ENCODE data around the gene ARFIP2. TPM values are rescaled to one million over a fixed set of nuclear protein-coding genes. Genes with fewer than 3 reads are reported as not detected.

ARFIP2 gene
- total RNA-seq, 3 donors from 2014 or later (not counting 1 experiment from before 2014, with no cell fraction given) = 44.7 to 62.3 (median 51.4) TPM

GRCh38 chr11:6437423-6437822, 43.7 kb downstream of the ARFIP2 start:
- intact Hi-C loops (cut with micrococcal nuclease) = no loop called here
- Mint-ChIP-seq H3K27me3 (ENCODE audit: low read depth in 2 of 2) (no peaks in the 10 kb centered on the region), H3K4me1 (no peaks in the 10 kb centered on the region), H3K27ac (no peak overlapping the region), H3K36me3 (no peaks in the 10 kb centered on the region), H3K9me3 (no peaks in the 10 kb centered on the region), H3K4me3 (no peak overlapping the region)
- no peaks in the 10 kb centered on the region for H3K36me3 ChIP-seq (ENCODE audit: control insufficient read depth, insufficient read depth, low read length)
- H3K4me3 ChIP-seq (ENCODE audit: low read length) = no peak overlapping the region
- no peak for ATAC-seq
- no peak overlapping the region for H3K27ac ChIP-seq (ENCODE audit: low read length)
- 93% methylated on average over 12 of the region's 12 CpGs for WGBS (ENCODE audit: insufficient coverage)
- peaks cover 17% of the 10 kb centered on the region for H3K4me1 ChIP-seq (ENCODE audit: control insufficient read depth, insufficient read depth, low read length)
- no peaks in the 10 kb centered on the region for H3K9me3 ChIP-seq (ENCODE audit: control insufficient read depth, insufficient read depth, low read length)
- no peak for DNase-seq
- no peaks in the 10 kb centered on the region for H3K27me3 ChIP-seq (ENCODE audit: control insufficient read depth, insufficient read depth, low read length)
- TF ChIP-seq CTCF (IDR thresholded peaks at IDR 0.05) = no peak

GRCh38 chr11:6433998-6434660, 47.0 kb downstream of the ARFIP2 start:
- Histone ChIP-seq H3K36me3 (ENCODE audit: control insufficient read depth, insufficient read depth, low read length) (no peaks in the 10 kb centered on the region), H3K9me3 (ENCODE audit: control insufficient read depth, insufficient read depth, low read length) (no peaks in the 10 kb centered on the region), H3K4me3 (ENCODE audit: low read length) (no peak overlapping the region), H3K4me1 (ENCODE audit: control insufficient read depth, insufficient read depth, low read length) (peaks cover 17% of the 10 kb centered on the region), H3K27ac (ENCODE audit: low read length) (no peak overlapping the region), H3K27me3 (ENCODE audit: control insufficient read depth, insufficient read depth, low read length) (no peaks in the 10 kb centered on the region)
- no peak overlapping the region for H3K27ac Mint-ChIP-seq
- intact Hi-C loops (cut with micrococcal nuclease) = no loop called here
- no peaks in the 10 kb centered on the region for H3K27me3 Mint-ChIP-seq (ENCODE audit: low read depth in 2 of 2)
- no peak overlapping the region for H3K4me3 Mint-ChIP-seq
- TF ChIP-seq CTCF (IDR thresholded peaks at IDR 0.05) = no peak
- no peaks in the 10 kb centered on the region for H3K36me3 Mint-ChIP-seq
- H3K9me3 Mint-ChIP-seq = no peaks in the 10 kb centered on the region
- ATAC-seq = no peak
- H3K4me1 Mint-ChIP-seq = no peaks in the 10 kb centered on the region
- 52% methylated on average over 5 of the region's 5 CpGs for WGBS (ENCODE audit: insufficient coverage)
- DNase-seq = no peak

- no peaks in the 10 kb centered on the region for H3K9me3 Mint-ChIP-seq
- Histone ChIP-seq H3K9me3 (ENCODE audit: control insufficient read depth, insufficient read depth, low read length) (no peaks in the 10 kb centered on the region), H3K4me3 (ENCODE audit: low read length) (no peak overlapping the region), H3K27me3 (ENCODE audit: control insufficient read depth, insufficient read depth, low read length) (no peaks in the 10 kb centered on the region), H3K27ac (ENCODE audit: low read length) (no peak overlapping the region), H3K4me1 (ENCODE audit: control insufficient read depth, insufficient read depth, low read length) (no peaks in the 10 kb centered on the region), H3K36me3 (ENCODE audit: control insufficient read depth, insufficient read depth, low read length) (no peaks in the 10 kb centered on the region)
- 87% methylated on average over 3 of the region's 3 CpGs for WGBS (ENCODE audit: insufficient coverage)
- DNase-seq (no peak), ATAC-seq (no peak)
- H3K4me1 Mint-ChIP-seq = no peaks in the 10 kb centered on the region
- no peaks in the 10 kb centered on the region for H3K36me3 Mint-ChIP-seq
- peaks cover 0 to 3% of the 10 kb centered on the region in 2 donors for H3K27me3 Mint-ChIP-seq (ENCODE audit: low read depth in 2 of 2)
- H3K27ac Mint-ChIP-seq = no peak overlapping the region
- intact Hi-C loops (cut with micrococcal nuclease) = no loop called here
- no peak for TF ChIP-seq CTCF (IDR thresholded peaks at IDR 0.05)
- H3K4me3 Mint-ChIP-seq = no peak overlapping the region
These were observed 49.3 kb downstream of the ARFIP2 start for GRCh38 chr11:6431861-6432260.

GRCh38 chr11:6427516-6427915, 53.6 kb downstream of the ARFIP2 start:
- no peaks in the 10 kb centered on the region for H3K9me3 Mint-ChIP-seq
- intact Hi-C loops (cut with micrococcal nuclease) = no loop called here
- H3K9me3 ChIP-seq (ENCODE audit: control insufficient read depth, insufficient read depth, low read length) = no peaks in the 10 kb centered on the region
- H3K27me3 Mint-ChIP-seq (ENCODE audit: low read depth in 2 of 2) = peaks cover 17 to 27% of the 10 kb centered on the region in 2 donors
- H3K4me1 Mint-ChIP-seq = no peaks in the 10 kb centered on the region
- ATAC-seq = no peak
- H3K36me3 Mint-ChIP-seq = no peaks in the 10 kb centered on the region
- no peak overlapping the region for H3K4me3 ChIP-seq (ENCODE audit: low read length)
- DNase-seq = no peak
- H3K27ac Mint-ChIP-seq = no peak overlapping the region
- peaks cover 3% of the 10 kb centered on the region for H3K27me3 ChIP-seq (ENCODE audit: control insufficient read depth, insufficient read depth, low read length)
- TF ChIP-seq CTCF (IDR thresholded peaks at IDR 0.05) = no peak
- H3K4me3 Mint-ChIP-seq = no peak overlapping the region
- H3K4me1 ChIP-seq (ENCODE audit: control insufficient read depth, insufficient read depth, low read length) = no peaks in the 10 kb centered on the region
- no peaks in the 10 kb centered on the region for H3K36me3 ChIP-seq (ENCODE audit: control insufficient read depth, insufficient read depth, low read length)
- H3K27ac ChIP-seq (ENCODE audit: low read length) = no peak overlapping the region
